Measurements from ENCODE around the gene FAM53B.

DNA sequence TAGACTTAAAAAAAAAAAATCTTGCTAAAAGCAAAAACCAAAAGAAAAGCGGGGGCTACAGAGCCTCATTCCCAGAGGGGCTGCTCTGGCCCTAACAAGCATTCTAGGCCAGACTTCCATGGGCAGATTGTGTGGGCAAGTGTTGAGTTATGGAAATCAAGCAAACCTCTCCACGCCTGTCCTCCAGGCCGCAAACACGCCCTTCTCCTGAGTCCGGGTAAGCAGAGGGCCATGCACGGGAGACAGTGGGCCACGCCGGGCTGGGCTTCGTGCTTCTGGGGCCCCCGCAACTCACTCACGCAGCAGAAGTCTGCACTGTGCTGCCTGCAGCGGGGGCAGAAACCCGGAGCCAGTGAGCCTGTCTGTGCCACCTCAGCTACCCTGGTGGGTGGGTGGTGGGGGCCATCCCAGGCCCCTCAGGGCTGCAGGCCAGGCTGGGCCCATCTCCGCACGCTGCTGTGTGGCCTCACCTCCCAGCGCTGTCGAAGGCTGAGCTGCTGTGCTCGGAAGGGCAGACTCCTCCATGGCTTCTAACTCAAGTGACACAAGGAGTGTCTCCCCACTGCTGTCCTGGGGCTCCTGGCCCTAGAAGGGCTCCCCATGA lies 125.6 kb downstream of the FAM53B start:
- TF ChIP-seq, protein P1, sequence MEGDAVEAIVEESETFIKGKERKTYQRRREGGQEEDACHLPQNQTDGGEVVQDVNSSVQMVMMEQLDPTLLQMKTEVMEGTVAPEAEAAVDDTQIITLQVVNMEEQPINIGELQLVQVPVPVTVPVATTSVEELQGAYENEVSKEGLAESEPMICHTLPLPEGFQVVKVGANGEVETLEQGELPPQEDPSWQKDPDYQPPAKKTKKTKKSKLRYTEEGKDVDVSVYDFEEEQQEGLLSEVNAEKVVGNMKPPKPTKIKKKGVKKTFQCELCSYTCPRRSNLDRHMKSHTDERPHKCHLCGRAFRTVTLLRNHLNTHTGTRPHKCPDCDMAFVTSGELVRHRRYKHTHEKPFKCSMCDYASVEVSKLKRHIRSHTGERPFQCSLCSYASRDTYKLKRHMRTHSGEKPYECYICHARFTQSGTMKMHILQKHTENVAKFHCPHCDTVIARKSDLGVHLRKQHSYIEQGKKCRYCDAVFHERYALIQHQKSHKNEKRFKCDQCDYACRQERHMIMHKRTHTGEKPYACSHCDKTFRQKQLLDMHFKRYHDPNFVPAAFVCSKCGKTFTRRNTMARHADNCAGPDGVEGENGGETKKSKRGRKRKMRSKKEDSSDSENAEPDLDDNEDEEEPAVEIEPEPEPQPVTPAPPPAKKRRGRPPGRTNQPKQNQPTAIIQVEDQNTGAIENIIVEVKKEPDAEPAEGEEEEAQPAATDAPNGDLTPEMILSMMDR (IDR thresholded peaks at IDR 0.05) = no peak
- TF ChIP-seq POLR2A (IDR thresholded peaks at IDR 0.05) = no peak
- no peak for TF ChIP-seq EP300 (IDR thresholded peaks at IDR 0.05)
